A549 (cell line): ENCODE data around the gene FSTL4.

Source experiments
- MAFK ChIP-seq: fragments of 450-650 bp; IDR thresholded peaks from 2 replicates; pipeline ENCODE4 v1.6.1; 2014; ENCODE audit not compliant: partially characterized antibody
- POLR2A ChIP-seq: IDR thresholded peaks from 2 replicates; pipeline ENCODE4 v1.6.1; 2012; ENCODE audit warnings: mild to moderate bottlenecking, low read length
- POLR2AphosphoS2 ChIP-seq: conservative IDR thresholded peaks from 2 replicates; pipeline ENCODE4 v1.6.1; 2012; ENCODE audit warnings: low read length, improper control_type of control experiment, inconsistent platforms
- RARB ChIP-seq: fragments of 250-450 bp; sonication (Bioruptor Pico); IDR thresholded peaks from 2 replicates; pipeline ENCODE4 v1.8.0; 2021; ENCODE audit warnings: mild to moderate bottlenecking, moderate library complexity
- SMC3 ChIP-seq: fragments of >200 bp; sonication (Bioruptor Twin); formaldehyde crosslinking; IDR thresholded peaks from 3 replicates; pipeline ENCODE4 v1.6.1; 2018; ENCODE audit warnings: inconsistent platforms
- TF ChIP-seq, protein P1 (sequence below): fragments of >200 bp; sonication (Bioruptor Twin); formaldehyde crosslinking; IDR thresholded peaks from 3 replicates; pipeline ENCODE4 v1.5.1; 2016
- TF ChIP-seq, protein P2 (sequence below): fragments of 150-350 bp; IDR thresholded peaks from 2 replicates; pipeline ENCODE4 v1.6.1; 2014; ENCODE audit warnings: low read depth, mild to moderate bottlenecking, low read length
- TF ChIP-seq, protein P3 (sequence below): IDR thresholded peaks from 2 replicates; pipeline ENCODE4 v1.6.1; 2012

DNA sequence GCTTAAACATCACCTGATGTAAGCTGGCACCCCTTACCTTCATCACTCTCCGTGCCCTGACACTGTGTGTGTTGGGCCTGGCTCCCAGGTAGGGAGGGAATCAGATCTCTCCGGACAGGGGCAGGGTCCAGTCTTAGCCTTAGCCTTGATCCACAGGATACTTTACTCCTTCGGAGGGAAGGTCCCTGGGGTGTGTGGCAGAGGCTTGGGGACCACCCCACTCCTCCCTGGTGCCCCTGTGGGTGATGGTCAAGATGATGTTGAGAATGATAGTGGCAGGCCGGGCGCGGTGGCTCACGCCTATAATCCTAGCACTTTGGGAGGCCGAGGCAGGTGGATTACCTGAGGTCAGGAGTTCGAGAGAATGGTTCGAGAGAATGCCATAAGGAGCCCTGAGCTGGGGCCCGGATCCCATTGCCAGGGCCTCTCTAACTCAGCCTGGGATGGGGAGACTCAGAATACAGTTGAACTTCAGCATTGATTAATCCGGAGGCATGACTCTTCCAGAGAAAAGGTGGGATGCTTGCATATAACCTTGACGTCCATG lies 291.0 kb downstream of the FSTL4 start:
- TF ChIP-seq, protein P1, sequence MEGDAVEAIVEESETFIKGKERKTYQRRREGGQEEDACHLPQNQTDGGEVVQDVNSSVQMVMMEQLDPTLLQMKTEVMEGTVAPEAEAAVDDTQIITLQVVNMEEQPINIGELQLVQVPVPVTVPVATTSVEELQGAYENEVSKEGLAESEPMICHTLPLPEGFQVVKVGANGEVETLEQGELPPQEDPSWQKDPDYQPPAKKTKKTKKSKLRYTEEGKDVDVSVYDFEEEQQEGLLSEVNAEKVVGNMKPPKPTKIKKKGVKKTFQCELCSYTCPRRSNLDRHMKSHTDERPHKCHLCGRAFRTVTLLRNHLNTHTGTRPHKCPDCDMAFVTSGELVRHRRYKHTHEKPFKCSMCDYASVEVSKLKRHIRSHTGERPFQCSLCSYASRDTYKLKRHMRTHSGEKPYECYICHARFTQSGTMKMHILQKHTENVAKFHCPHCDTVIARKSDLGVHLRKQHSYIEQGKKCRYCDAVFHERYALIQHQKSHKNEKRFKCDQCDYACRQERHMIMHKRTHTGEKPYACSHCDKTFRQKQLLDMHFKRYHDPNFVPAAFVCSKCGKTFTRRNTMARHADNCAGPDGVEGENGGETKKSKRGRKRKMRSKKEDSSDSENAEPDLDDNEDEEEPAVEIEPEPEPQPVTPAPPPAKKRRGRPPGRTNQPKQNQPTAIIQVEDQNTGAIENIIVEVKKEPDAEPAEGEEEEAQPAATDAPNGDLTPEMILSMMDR = no peak
- TF ChIP-seq POLR2A (no peak), MAFK (no peak), SMC3 (no peak), POLR2AphosphoS2 (no peak), RARB (CRISPR knock-in tag) (no peak)
- TF ChIP-seq, protein P2, sequence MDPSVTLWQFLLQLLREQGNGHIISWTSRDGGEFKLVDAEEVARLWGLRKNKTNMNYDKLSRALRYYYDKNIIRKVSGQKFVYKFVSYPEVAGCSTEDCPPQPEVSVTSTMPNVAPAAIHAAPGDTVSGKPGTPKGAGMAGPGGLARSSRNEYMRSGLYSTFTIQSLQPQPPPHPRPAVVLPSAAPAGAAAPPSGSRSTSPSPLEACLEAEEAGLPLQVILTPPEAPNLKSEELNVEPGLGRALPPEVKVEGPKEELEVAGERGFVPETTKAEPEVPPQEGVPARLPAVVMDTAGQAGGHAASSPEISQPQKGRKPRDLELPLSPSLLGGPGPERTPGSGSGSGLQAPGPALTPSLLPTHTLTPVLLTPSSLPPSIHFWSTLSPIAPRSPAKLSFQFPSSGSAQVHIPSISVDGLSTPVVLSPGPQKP = no peak
- TF ChIP-seq, protein P3, sequence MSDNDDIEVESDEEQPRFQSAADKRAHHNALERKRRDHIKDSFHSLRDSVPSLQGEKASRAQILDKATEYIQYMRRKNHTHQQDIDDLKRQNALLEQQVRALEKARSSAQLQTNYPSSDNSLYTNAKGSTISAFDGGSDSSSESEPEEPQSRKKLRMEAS = no peak
